HepG2 (cell line): ENCODE data around the gene CNTRL.
A peak's percentile ranks its signal among the peaks of the same experiment; 100 is the strongest.

ENCODE experiments used
- ETV6 ChIP-seq: sonication (generic); formaldehyde crosslinking; conservative IDR thresholded peaks from 2 replicates; pipeline ENCODE4 v1.4.0; 2020; ENCODE audit warnings: missing genetic modification reagents
- HOMEZ ChIP-seq: IDR thresholded peaks from 2 replicates; pipeline ENCODE4 v1.6.1; 2016; ENCODE audit warnings: low read depth
- JUND ChIP-seq: sonication (generic); formaldehyde crosslinking; IDR thresholded peaks from 2 replicates; pipeline ENCODE4 v1.8.0; 2022; ENCODE audit warnings: mild to moderate bottlenecking, missing genetic modification reagents
- MXI1 ChIP-seq: IDR thresholded peaks from 3 replicates; pipeline ENCODE4 v1.6.1; 2012; ENCODE audit warnings: low read depth, low read length, inconsistent platforms, borderline replicate concordance
- PHF8 ChIP-seq: sonication (generic); formaldehyde crosslinking; IDR thresholded peaks from 2 replicates; pipeline ENCODE4 v1.5.0; 2020; ENCODE audit warnings: missing genetic modification reagents
- TCF7L2 ChIP-seq: IDR thresholded peaks from 2 replicates; pipeline ENCODE4 v1.6.1; 2011; ENCODE audit warnings: mild to moderate bottlenecking, low read depth, low read length, moderate library complexity
- USF2 ChIP-seq, 2 experiments: sonication (generic) in 1 of 2; formaldehyde crosslinking in 1 of 2; IDR thresholded peaks; 2 replicates each; pipeline versions ENCODE4 v1.5.1 to v1.6.1; 2011 to 2020; ENCODE audit warnings: borderline replicate concordance in 1 of 2, low read depth in 1 of 2, low read length in 1 of 2, mild to moderate bottlenecking in 1 of 2, missing genetic modification reagents in 1 of 2, moderate library complexity in 1 of 2
- ZNF101 ChIP-seq: sonication (generic); formaldehyde crosslinking; IDR thresholded peaks from 2 replicates; pipeline ENCODE4 v1.4.0; 2020; ENCODE audit warnings: mild to moderate bottlenecking, low read depth, missing genetic modification reagents, borderline replicate concordance
- ZNF335 ChIP-seq: sonication (generic); formaldehyde crosslinking; IDR thresholded peaks from 2 replicates; pipeline ENCODE4 v1.4.0; 2020; ENCODE audit warnings: missing genetic modification reagents
- TF ChIP-seq, protein P1 (sequence below), 2 experiments: IDR thresholded peaks; 2 replicates each; pipeline ENCODE4 v1.6.1; 2011 to 2012; ENCODE audit warnings: low read length in 2 of 2, borderline replicate concordance in 1 of 2, low read depth in 1 of 2, mild to moderate bottlenecking in 1 of 2, moderate library complexity in 1 of 2

DNA sequence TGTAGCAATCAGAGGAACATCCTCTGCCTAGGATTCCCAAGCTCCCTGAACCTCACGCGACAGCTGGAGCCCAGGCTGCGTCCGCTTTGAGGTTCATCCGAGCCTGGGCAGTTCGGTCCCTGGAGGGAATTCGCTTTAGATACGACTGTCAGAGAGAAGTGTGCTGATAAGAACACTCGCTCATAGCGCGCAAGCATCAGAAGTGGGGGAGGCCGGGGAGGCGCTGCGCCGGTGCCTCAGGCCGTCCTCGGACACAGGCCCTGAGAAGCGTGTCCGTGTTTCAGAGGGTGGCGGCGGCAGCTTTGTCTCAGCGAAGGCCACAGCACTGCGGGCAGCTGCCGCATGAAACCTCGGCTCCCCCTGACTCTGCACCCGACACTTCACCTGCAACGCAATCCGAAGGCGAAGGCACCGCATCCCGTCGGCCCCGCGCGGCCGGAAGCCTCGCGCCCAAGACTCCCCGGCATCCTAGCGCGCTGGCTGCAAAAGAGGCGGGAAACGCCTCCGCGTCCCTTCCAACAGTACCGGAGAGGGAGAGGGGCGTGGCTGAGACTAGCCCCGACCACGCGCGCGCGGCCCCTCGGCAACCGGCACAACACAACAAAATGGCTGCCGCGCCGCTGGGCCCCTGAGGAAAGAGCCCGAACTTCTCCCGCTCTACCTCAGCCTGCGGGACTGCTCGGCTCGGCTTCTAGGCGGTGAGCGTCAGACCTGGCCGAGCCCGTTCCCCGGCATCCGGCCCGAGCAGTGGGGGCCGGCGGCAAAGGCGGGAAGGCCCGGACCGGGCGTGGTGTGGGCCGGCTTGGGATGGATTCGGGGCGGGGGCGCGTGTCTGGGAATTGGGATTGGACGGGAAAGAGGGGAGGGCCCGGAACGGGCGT lies at the start of gene CNTRL:
- peak; percentile 90; the same call in 2 of the 3 replicates for TF ChIP-seq MXI1
- TF ChIP-seq, protein P1, sequence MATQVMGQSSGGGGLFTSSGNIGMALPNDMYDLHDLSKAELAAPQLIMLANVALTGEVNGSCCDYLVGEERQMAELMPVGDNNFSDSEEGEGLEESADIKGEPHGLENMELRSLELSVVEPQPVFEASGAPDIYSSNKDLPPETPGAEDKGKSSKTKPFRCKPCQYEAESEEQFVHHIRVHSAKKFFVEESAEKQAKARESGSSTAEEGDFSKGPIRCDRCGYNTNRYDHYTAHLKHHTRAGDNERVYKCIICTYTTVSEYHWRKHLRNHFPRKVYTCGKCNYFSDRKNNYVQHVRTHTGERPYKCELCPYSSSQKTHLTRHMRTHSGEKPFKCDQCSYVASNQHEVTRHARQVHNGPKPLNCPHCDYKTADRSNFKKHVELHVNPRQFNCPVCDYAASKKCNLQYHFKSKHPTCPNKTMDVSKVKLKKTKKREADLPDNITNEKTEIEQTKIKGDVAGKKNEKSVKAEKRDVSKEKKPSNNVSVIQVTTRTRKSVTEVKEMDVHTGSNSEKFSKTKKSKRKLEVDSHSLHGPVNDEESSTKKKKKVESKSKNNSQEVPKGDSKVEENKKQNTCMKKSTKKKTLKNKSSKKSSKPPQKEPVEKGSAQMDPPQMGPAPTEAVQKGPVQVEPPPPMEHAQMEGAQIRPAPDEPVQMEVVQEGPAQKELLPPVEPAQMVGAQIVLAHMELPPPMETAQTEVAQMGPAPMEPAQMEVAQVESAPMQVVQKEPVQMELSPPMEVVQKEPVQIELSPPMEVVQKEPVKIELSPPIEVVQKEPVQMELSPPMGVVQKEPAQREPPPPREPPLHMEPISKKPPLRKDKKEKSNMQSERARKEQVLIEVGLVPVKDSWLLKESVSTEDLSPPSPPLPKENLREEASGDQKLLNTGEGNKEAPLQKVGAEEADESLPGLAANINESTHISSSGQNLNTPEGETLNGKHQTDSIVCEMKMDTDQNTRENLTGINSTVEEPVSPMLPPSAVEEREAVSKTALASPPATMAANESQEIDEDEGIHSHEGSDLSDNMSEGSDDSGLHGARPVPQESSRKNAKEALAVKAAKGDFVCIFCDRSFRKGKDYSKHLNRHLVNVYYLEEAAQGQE (IDR thresholded peaks at IDR 0.05; ENCODE audit: borderline replicate concordance in 1 of 2, low read depth in 1 of 2, low read length in 2 of 2): no peak
- peak; percentile 53 for TF ChIP-seq HOMEZ (CRISPR knock-in tag)
- TF ChIP-seq ZNF335: peak; percentile 58; the same call in 1 of the 2 replicates
- TF ChIP-seq ZNF101 (CRISPR knock-in tag): peak; percentile 59; the same call in 1 of the 2 replicates
- no peak; the same call in none of the 2 replicates for TF ChIP-seq ETV6 (CRISPR knock-in tag)
- TF ChIP-seq TCF7L2: no peak
- TF ChIP-seq USF2 (IDR thresholded peaks at IDR 0.05; ENCODE audit: low read depth, low read length): no peak
- TF ChIP-seq USF2 (CRISPR knock-in tag; IDR thresholded peaks at IDR 0.05; ENCODE audit: borderline replicate concordance): no peak
- peak; percentile 98 for TF ChIP-seq PHF8 (CRISPR knock-in tag)
- TF ChIP-seq JUND (CRISPR knock-in tag): no peak; the same call in none of the 2 replicates
